CD8-positive, alpha-beta memory T cell (primary cell): Measurements from ENCODE around the gene NUDCD2. TPM values are rescaled to one million over a fixed set of nuclear protein-coding genes. Genes with fewer than 3 reads are reported as not detected.
"Not testable (repeated sequence)": the region's sequence is repeated elsewhere in the genome, so short reads cannot be mapped to it uniquely, and the experiment has no call there.

Experiments
- CTCF ChIA-PET: fragments of 350-600 bp; sonication (Branson Sonifier 250); formaldehyde crosslinking; loops from one replicate; lab custom pipeline; 2021; ENCODE audit warnings: antibody characterized with exemption; lab: Charles Lee
- POLR2A ChIA-PET: fragments of 350-600 bp; sonication (Branson Sonifier 250); formaldehyde crosslinking; loops from one replicate; lab custom pipeline; 2021; ENCODE audit warnings: antibody characterized with exemption; lab: Charles Lee
- DNase-seq, 5 donors: peaks; one replicate each; pipeline versions ENCODE4 v3.0.0 to v3.0.0-alpha.2; 2020 to 2022; ENCODE audit warnings: mixed read lengths in 1 of 5
- H3K27ac ChIP-seq: one replicate; pipeline ENCODE4 v1.7.0; 2013; ENCODE audit warnings: low read depth, mild to moderate bottlenecking, low read length, moderate library complexity
- H3K27me3 ChIP-seq: 2 replicates; pipeline ENCODE4 v1.7.0; 2013; ENCODE audit warnings: low read length, mild to moderate bottlenecking; ENCODE audit not compliant: insufficient read depth, poor library complexity, severe bottlenecking
- H3K36me3 ChIP-seq: 2 replicates; pipeline ENCODE4 v1.7.0; 2013; ENCODE audit warnings: mild to moderate bottlenecking, low read length, moderate library complexity; ENCODE audit not compliant: insufficient read depth
- H3K4me1 ChIP-seq: 2 replicates; pipeline ENCODE4 v1.7.0; 2013; ENCODE audit warnings: mild to moderate bottlenecking, low read length, moderate library complexity; ENCODE audit not compliant: insufficient read depth
- H3K4me3 ChIP-seq: 2 replicates; pipeline ENCODE4 v1.7.0; 2013; ENCODE audit warnings: mild to moderate bottlenecking, low read length
- H3K9me3 ChIP-seq: 2 replicates; pipeline ENCODE4 v1.7.0; 2013; ENCODE audit warnings: mild to moderate bottlenecking, low read length
- H3K27ac Mint-ChIP-seq, 8 donors: one replicate each; pipeline ENCODE4 v1.8.0; 2020 to 2021; ENCODE audit warnings: mixed read lengths in 8 of 8, mild to moderate bottlenecking in 6 of 8, inconsistent platforms in 3 of 8, moderate library complexity in 3 of 8
- H3K27me3 Mint-ChIP-seq, 2 donors: one replicate each; pipeline ENCODE4 v1.8.0; 2020 to 2021; ENCODE audit warnings: mixed read lengths in 2 of 2, mild to moderate bottlenecking in 1 of 2, moderate library complexity in 1 of 2
- H3K36me3 Mint-ChIP-seq, 3 donors: one replicate each; pipeline ENCODE4 v1.8.0; 2020 to 2021; ENCODE audit warnings: mixed read lengths in 3 of 3, inconsistent platforms in 1 of 3, mild to moderate bottlenecking in 1 of 3
- H3K4me1 Mint-ChIP-seq, 3 donors: one replicate each; pipeline ENCODE4 v1.8.0; 2020 to 2021; ENCODE audit warnings: mixed read lengths in 3 of 3, inconsistent platforms in 1 of 3, mild to moderate bottlenecking in 1 of 3
- H3K4me3 Mint-ChIP-seq, 7 donors: one replicate each; pipeline ENCODE4 v1.8.0; 2020 to 2021; ENCODE audit warnings: mixed read lengths in 7 of 7, mild to moderate bottlenecking in 6 of 7, moderate library complexity in 4 of 7, inconsistent platforms in 2 of 7
- H3K9me3 Mint-ChIP-seq, 5 donors: one replicate each; pipeline ENCODE4 v1.8.0; 2020 to 2022; ENCODE audit warnings: mixed read lengths in 5 of 5, mild to moderate bottlenecking in 3 of 5, moderate library complexity in 2 of 5, inconsistent platforms in 1 of 5
- polyA plus RNA-seq: library from polyadenylated mRNA; unstranded; fragments of 300-500 nt; fragmentation: Illumina TruSeq; gene quantifications from one replicate; pipeline ENCODE4 v1.2.3, GENCODE V29; 2021
- total RNA-seq, 2 experiments: library from RNA; stranded (reverse); gene quantifications; one replicate each; pipeline ENCODE4 v1.2.3, GENCODE V29; 2021

NUDCD2 gene
- total and polyA plus RNA-seq, 3 experiments from 2014 or later: 31.3 to 52.5 (median 36.2) TPM

DNA sequence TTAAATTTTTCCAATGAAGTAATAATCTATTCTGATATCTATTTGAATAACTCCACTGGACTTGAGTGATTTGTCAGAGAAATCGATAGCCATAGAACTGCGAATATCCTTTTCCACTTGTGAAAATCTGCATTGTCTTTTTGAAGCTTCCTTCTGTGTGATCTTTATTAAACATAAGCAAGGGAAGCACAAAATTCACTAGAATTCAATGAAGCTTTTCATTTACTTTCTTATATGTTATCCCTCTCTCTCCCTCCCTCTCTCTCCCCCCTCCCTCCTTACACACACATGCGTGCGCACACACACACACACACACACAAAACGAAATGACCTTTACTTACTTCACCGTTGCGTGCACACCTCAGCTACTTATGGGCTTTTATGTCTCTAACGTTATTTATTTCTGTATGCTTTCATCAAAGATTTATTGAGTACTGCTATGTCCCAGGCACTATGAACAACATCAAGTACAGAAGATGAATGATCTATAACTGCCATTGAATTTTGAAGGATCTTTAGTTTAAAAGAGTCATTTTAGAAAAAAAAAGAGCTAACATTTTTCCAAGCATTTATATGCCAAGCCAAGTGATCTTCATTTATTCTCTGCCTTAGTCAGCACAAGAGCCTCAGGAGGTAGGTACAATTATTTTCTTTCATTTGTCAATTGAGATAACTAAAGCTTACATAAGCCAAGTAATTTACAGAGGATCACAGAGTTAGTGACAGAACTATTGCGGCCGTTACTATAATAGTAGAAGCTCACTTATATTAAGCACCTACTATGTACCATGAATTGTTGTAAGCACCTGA, 55.3 kb downstream of the NUDCD2 start:
- Histone ChIP-seq H3K27me3 (no peaks in the 10 kb centered on the region), H3K4me1 (no peaks in the 10 kb centered on the region), H3K4me3 (no peak overlapping the region), H3K9me3 (no peaks in the 10 kb centered on the region), H3K36me3 (no peaks in the 10 kb centered on the region), H3K27ac (no peak overlapping the region)
- H3K27ac Mint-ChIP-seq: no peak overlapping the region
- ChIA-PET POLR2A (no interaction called here), CTCF (no interaction called here)
- peaks cover 0 to 2% (median 0%) of the 10 kb centered on the region in 3 donors for H3K4me1 Mint-ChIP-seq
- no peak overlapping the region for H3K4me3 Mint-ChIP-seq
- peaks cover 5 to 14% of the 10 kb centered on the region in 2 donors for H3K27me3 Mint-ChIP-seq
- DNase-seq: no peak
- no peaks in the 10 kb centered on the region for H3K9me3 Mint-ChIP-seq
- no peaks in the 10 kb centered on the region for H3K36me3 Mint-ChIP-seq

- Histone ChIP-seq H3K27ac (no peak overlapping the region), H3K27me3 (no peaks in the 10 kb centered on the region), H3K36me3 (no peaks in the 10 kb centered on the region), H3K4me3 (no peak overlapping the region), H3K9me3 (no peaks in the 10 kb centered on the region), H3K4me1 (no peaks in the 10 kb centered on the region)
- H3K9me3 Mint-ChIP-seq: no peaks in the 10 kb centered on the region
- no peaks in the 10 kb centered on the region for H3K4me1 Mint-ChIP-seq
- ChIA-PET POLR2A (no interaction called here), CTCF (no interaction called here)
- H3K4me3 Mint-ChIP-seq: no peak overlapping the region
- no peaks in the 10 kb centered on the region for H3K36me3 Mint-ChIP-seq
- peaks cover 10 to 12% of the 10 kb centered on the region in 2 donors for H3K27me3 Mint-ChIP-seq
- DNase-seq: no peak
- H3K27ac Mint-ChIP-seq: no peak overlapping the region
Observed at GRCh38 chr5:163402007-163402406, 57.9 kb downstream of the NUDCD2 start.

DNA sequence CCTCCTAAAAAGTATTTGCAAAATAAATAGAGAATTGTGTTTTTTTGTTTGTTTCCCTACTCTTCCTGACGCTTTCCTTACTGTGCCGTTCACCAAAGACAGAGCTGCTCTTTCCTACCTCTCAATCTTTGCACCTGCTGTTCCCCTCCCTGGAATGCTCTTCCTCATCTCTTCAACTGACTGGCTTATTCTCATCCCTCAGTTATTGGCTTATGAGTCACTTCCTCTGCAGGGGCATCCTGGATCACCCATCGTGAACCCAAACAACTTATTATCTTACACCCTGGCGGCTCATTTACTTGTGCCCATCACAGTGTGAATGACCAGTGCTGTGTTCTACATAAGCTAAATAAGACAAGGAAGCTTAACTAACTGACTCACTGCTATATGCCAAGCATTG, 58.6 kb downstream of the NUDCD2 start:
- Histone ChIP-seq H3K27ac (no peak overlapping the region), H3K4me1 (no peaks in the 10 kb centered on the region), H3K9me3 (no peaks in the 10 kb centered on the region), H3K27me3 (no peaks in the 10 kb centered on the region), H3K4me3 (no peak overlapping the region), H3K36me3 (no peaks in the 10 kb centered on the region)
- no peaks in the 10 kb centered on the region for H3K36me3 Mint-ChIP-seq
- POLR2A ChIA-PET: no interaction called here
- CTCF ChIA-PET: no interaction called here
- peaks cover 10 to 12% of the 10 kb centered on the region in 2 donors for H3K27me3 Mint-ChIP-seq
- no peak overlapping the region for H3K4me3 Mint-ChIP-seq
- no peaks in the 10 kb centered on the region for H3K9me3 Mint-ChIP-seq
- DNase-seq: no peak
- no peak overlapping the region for H3K27ac Mint-ChIP-seq
- no peaks in the 10 kb centered on the region for H3K4me1 Mint-ChIP-seq

- Histone ChIP-seq H3K9me3 (no peaks in the 10 kb centered on the region), H3K27ac (no peak overlapping the region), H3K36me3 (no peaks in the 10 kb centered on the region), H3K4me3 (no peak overlapping the region), H3K4me1 (no peaks in the 10 kb centered on the region), H3K27me3 (no peaks in the 10 kb centered on the region)
- Mint-ChIP-seq H3K9me3 (no peaks in the 10 kb centered on the region), H3K27me3 (peaks cover 14 to 24% of the 10 kb centered on the region in 2 donors), H3K4me3 (no peak overlapping the region), H3K27ac (no peak overlapping the region), H3K4me1 (no peaks in the 10 kb centered on the region), H3K36me3 (no peaks in the 10 kb centered on the region)
- DNase-seq: no peak
- ChIA-PET POLR2A (no interaction called here), CTCF (interaction anchor here (1.2 kb wide), 1 partner anchor 9 kb away, joined by 3 read pairs; no protein-coding TSS in a partner anchor)
Observed at GRCh38 chr5:163399923-163400322, 60.0 kb downstream of the NUDCD2 start.

- CTCF ChIA-PET: interaction anchor here (1.8 kb wide), 1 partner anchor 11 kb away, joined by 7 read pairs; no protein-coding TSS in a partner anchor
- no peaks in the 10 kb centered on the region for H3K4me1 ChIP-seq
- H3K36me3 ChIP-seq: no peaks in the 10 kb centered on the region
- Mint-ChIP-seq H3K36me3 (no peaks in the 10 kb centered on the region), H3K4me1 (no peaks in the 10 kb centered on the region), H3K4me3 (no peak overlapping the region), H3K9me3 (peaks cover 0 to 3% (median 2%) of the 10 kb centered on the region in 5 donors), H3K27me3 (peaks cover 22 to 35% of the 10 kb centered on the region in 2 donors), H3K27ac (no peak overlapping the region)
- no peaks in the 10 kb centered on the region for H3K9me3 ChIP-seq
- no peak overlapping the region for H3K4me3 ChIP-seq
- POLR2A ChIA-PET: no interaction called here
- no peaks in the 10 kb centered on the region for H3K27me3 ChIP-seq
- no peak overlapping the region for H3K27ac ChIP-seq
- no peak for DNase-seq
Observed at GRCh38 chr5:163397354-163397753, 62.5 kb downstream of the NUDCD2 start.

- CTCF ChIA-PET: interaction anchor here (1.8 kb wide), 1 partner anchor 11 kb away, joined by 7 read pairs; no protein-coding TSS in a partner anchor
- H3K4me3 ChIP-seq, POLR2A ChIA-PET, H3K27ac ChIP-seq, H3K9me3 Mint-ChIP-seq, DNase-seq, H3K9me3 ChIP-seq, H3K27ac Mint-ChIP-seq, H3K4me1 ChIP-seq, H3K36me3 ChIP-seq, H3K4me1 Mint-ChIP-seq, H3K27me3 ChIP-seq, H3K4me3 Mint-ChIP-seq, H3K36me3 Mint-ChIP-seq: not testable (repeated sequence)
- peaks cover 26 to 37% of the 10 kb centered on the region in 2 donors for H3K27me3 Mint-ChIP-seq
Observed at GRCh38 chr5:163396818-163397340, 63.0 kb downstream of the NUDCD2 start.

Other genes starting within 250 kb of the NUDCD2 start
- 10 to 100 TPM; 77.8 to 90.9 TPM for gene CCNG1, start 22.5 kb downstream of the NUDCD2 start, total RNA-seq
- gene CCNG1, start 22.5 kb downstream of the NUDCD2 start, polyA plus RNA-seq: 104 TPM
- gene HMMR, start 530 bp upstream of the NUDCD2 start, total RNA-seq: 10 to 100 TPM; 40.6 to 43.8 TPM
- gene HMMR, start 530 bp upstream of the NUDCD2 start, polyA plus RNA-seq: 0.18 TPM
- 100 to 1,000 TPM; 101 to 102 TPM for gene MAT2B, start 45.5 kb upstream of the NUDCD2 start, total RNA-seq
- 288 TPM for gene MAT2B, start 45.5 kb upstream of the NUDCD2 start, polyA plus RNA-seq